Activated CD4-positive, alpha-beta memory T cell treated with anti-CD3 and anti-CD28 coated beads for 36 hours (primary cell): Measurements from ENCODE around the gene TMC6. TPM values are rescaled to one million over a fixed set of nuclear protein-coding genes. Genes with fewer than 3 reads are reported as not detected.

Experiments
- CTCF ChIA-PET: fragments of 350-600 bp; sonication (Branson Sonifier 250); formaldehyde crosslinking; loops from one replicate; lab custom pipeline; 2021; ENCODE audit warnings: antibody characterized with exemption, inconsistent platforms; lab: Charles Lee
- POLR2A ChIA-PET: fragments of 350-600 bp; sonication (Branson Sonifier 250); formaldehyde crosslinking; loops from one replicate; lab custom pipeline; 2021; ENCODE audit warnings: antibody characterized with exemption; lab: Charles Lee
- DNase-seq: peaks from one replicate; pipeline ENCODE4 v3.0.0-alpha.2; 2020
- H3K27ac Mint-ChIP-seq: one replicate; pipeline ENCODE4 v1.8.0; 2021; ENCODE audit warnings: mixed read lengths
- H3K27me3 Mint-ChIP-seq: one replicate; pipeline ENCODE4 v1.8.0; 2021; ENCODE audit warnings: mixed read lengths
- H3K36me3 Mint-ChIP-seq: one replicate; pipeline ENCODE4 v1.8.0; 2021; ENCODE audit warnings: mixed read lengths
- H3K4me1 Mint-ChIP-seq: one replicate; pipeline ENCODE4 v1.8.0; 2021; ENCODE audit warnings: low read depth, mixed read lengths
- H3K4me3 Mint-ChIP-seq: one replicate; pipeline ENCODE4 v1.8.0; 2021; ENCODE audit warnings: mild to moderate bottlenecking, mixed read lengths
- H3K9me3 Mint-ChIP-seq: one replicate; pipeline ENCODE4 v1.8.0; 2021; ENCODE audit warnings: mixed read lengths
- intact Hi-C: fragments of 100-400 bp; cut with micrococcal nuclease; formaldehyde crosslinking; loops from one replicate; pipeline ENCODE4 v1.15.1; 2023
- total RNA-seq, 2 experiments: library from RNA; stranded (reverse); gene quantifications; one replicate each; pipeline ENCODE4 v1.2.3, GENCODE V29; 2021

The TMC6 gene
- total RNA-seq, 2 experiments from 2014 or later = 157 to 162 TPM

GRCh38 chr17:78170692-78171590, 42.4 kb upstream of the TMC6 start:
- H3K4me1 Mint-ChIP-seq = peaks cover 51% of the 10 kb centered on the region
- DNase-seq = no peak
- no peaks in the 10 kb centered on the region for H3K27me3 Mint-ChIP-seq
- ChIA-PET CTCF (interaction anchor here (0.6 kb wide), 1 partner anchor 17 kb away, joined by 3 read pairs; no protein-coding TSS in a partner anchor), POLR2A (no interaction called here)
- peak overlapping the region; percentile 34 for H3K27ac Mint-ChIP-seq
- H3K36me3 Mint-ChIP-seq = peaks cover 33% of the 10 kb centered on the region
- H3K9me3 Mint-ChIP-seq = no peaks in the 10 kb centered on the region
- intact Hi-C loops = no loop called here
- H3K4me3 Mint-ChIP-seq = peak overlapping the region; percentile 14

GRCh38 chr17:78168903-78169793, 40.6 kb upstream of the TMC6 start:
- H3K27ac Mint-ChIP-seq = peak overlapping the region; percentile 74

GRCh38 chr17:78168242-78168902, 39.8 kb upstream of the TMC6 start, which contains the start of gene SYNGR2:
Gene SYNGR2 (plus strand): TSS chr17:78168581. CDS start chr17:78168617, 36 bp downstream.
- peak within 1 kb of the TSS; percentile 74 for H3K27ac Mint-ChIP-seq
- ChIA-PET CTCF (no interaction called here), POLR2A (interaction anchor here (0.6 to 1.3 kb wide), 3 partner anchors 29 to 43 kb away, joined by 3 read pairs; no protein-coding TSS in a partner anchor)
- intact Hi-C loops = loop anchor here (2.0 to 5.0 kb wide), 3 partner anchors 18 to 56 kb away; partner anchors contain the start of genes AFMID, TK1 and TMC8
- no peaks in the 10 kb centered on the region for H3K9me3 Mint-ChIP-seq
- peaks cover 38% of the 10 kb centered on the region for H3K4me1 Mint-ChIP-seq
- DNase-seq = peak; percentile 89
- H3K4me3 Mint-ChIP-seq = peak within 1 kb of the TSS; percentile 72
- H3K27me3 Mint-ChIP-seq = no peaks in the 10 kb centered on the region
- H3K36me3 Mint-ChIP-seq = peaks cover 18% of the 10 kb centered on the region

More at GRCh38 chr17:78168903-78169793, 40.6 kb upstream of the TMC6 start:
- CTCF ChIA-PET = interaction anchor here (0.7 to 1.5 kb wide), 4 partner anchors 9 to 32 kb away, joined by 3 to 7 read pairs (median 4); partner anchors contain the start of gene TK1
- POLR2A ChIA-PET = interaction anchor here (0.6 to 1.3 kb wide), 9 partner anchors 11 to 86 kb away, joined by 3 to 7 read pairs (median 3); partner anchors contain the start of gene TK1
- no peaks in the 10 kb centered on the region for H3K27me3 Mint-ChIP-seq
- intact Hi-C loops = loop anchor here (2.0 to 5.0 kb wide), 3 partner anchors 18 to 56 kb away; partner anchors contain the start of genes AFMID, TK1 and TMC8
- H3K9me3 Mint-ChIP-seq = no peaks in the 10 kb centered on the region
- peak; percentile 72 for DNase-seq
- H3K4me3 Mint-ChIP-seq = peak overlapping the region; percentile 72
- peaks cover 46% of the 10 kb centered on the region for H3K4me1 Mint-ChIP-seq
- H3K36me3 Mint-ChIP-seq = peaks cover 25% of the 10 kb centered on the region

GRCh38 chr17:78166416-78166815, 37.9 kb upstream of the TMC6 start:
- POLR2A ChIA-PET = no interaction called here
- DNase-seq = no peak
- intact Hi-C loops = loop anchor here (5.0 kb wide), 1 partner anchor 34 kb away; the partner anchor contains the start of gene TMC8
- Mint-ChIP-seq H3K4me1 (peaks cover 19% of the 10 kb centered on the region), H3K4me3 (no peak overlapping the region), H3K9me3 (no peaks in the 10 kb centered on the region), H3K27ac (no peak overlapping the region), H3K27me3 (no peaks in the 10 kb centered on the region), H3K36me3 (peaks cover 1% of the 10 kb centered on the region)
- CTCF ChIA-PET = no interaction called here

- peaks cover 10% of the 10 kb centered on the region for H3K4me1 Mint-ChIP-seq
- intact Hi-C loops = loop anchor here (5.0 kb wide), 1 partner anchor 33 kb away; the partner anchor contains the start of gene TMC8
- H3K27me3 Mint-ChIP-seq = no peaks in the 10 kb centered on the region
- H3K36me3 Mint-ChIP-seq = no peaks in the 10 kb centered on the region
- no peak overlapping the region for H3K4me3 Mint-ChIP-seq
- ChIA-PET POLR2A (no interaction called here), CTCF (no interaction called here)
- H3K27ac Mint-ChIP-seq = no peak overlapping the region
- DNase-seq = no peak
- H3K9me3 Mint-ChIP-seq = no peaks in the 10 kb centered on the region
Measured at GRCh38 chr17:78164748-78165607, 36.4 kb upstream of the TMC6 start.

GRCh38 chr17:78163881-78164747, 35.6 kb upstream of the TMC6 start:
- no peak for DNase-seq
- no peaks in the 10 kb centered on the region for H3K27me3 Mint-ChIP-seq
- intact Hi-C loops = no loop called here
- ChIA-PET CTCF (no interaction called here), POLR2A (interaction anchor here (0.8 kb wide), 1 partner anchor 34 kb away, joined by 3 read pairs; no protein-coding TSS in a partner anchor)
- peaks cover 9% of the 10 kb centered on the region for H3K4me1 Mint-ChIP-seq
- H3K4me3 Mint-ChIP-seq = no peak overlapping the region
- no peaks in the 10 kb centered on the region for H3K36me3 Mint-ChIP-seq
- H3K27ac Mint-ChIP-seq = no peak overlapping the region
- no peaks in the 10 kb centered on the region for H3K9me3 Mint-ChIP-seq

- intact Hi-C loops = no loop called here
- DNase-seq = peak; percentile 54
- Mint-ChIP-seq H3K4me1 (peaks cover 9% of the 10 kb centered on the region), H3K27me3 (no peaks in the 10 kb centered on the region), H3K9me3 (no peaks in the 10 kb centered on the region), H3K4me3 (no peak overlapping the region), H3K27ac (peak overlapping the region; percentile 59), H3K36me3 (no peaks in the 10 kb centered on the region)
- POLR2A ChIA-PET = no interaction called here
- CTCF ChIA-PET = no interaction called here
Measured at GRCh38 chr17:78159575-78160158, 31.1 kb upstream of the TMC6 start.

GRCh38 chr17:78154903-78155811, 26.6 kb upstream of the TMC6 start:
- Mint-ChIP-seq H3K27ac (no peak overlapping the region), H3K9me3 (no peaks in the 10 kb centered on the region), H3K36me3 (no peaks in the 10 kb centered on the region), H3K27me3 (no peaks in the 10 kb centered on the region), H3K4me3 (no peak overlapping the region), H3K4me1 (peaks cover 8% of the 10 kb centered on the region)
- DNase-seq = no peak
- CTCF ChIA-PET = no interaction called here
- POLR2A ChIA-PET = interaction anchor here (1.1 kb wide), 1 partner anchor 15 kb away, joined by 5 read pairs; no protein-coding TSS in a partner anchor
- intact Hi-C loops = no loop called here

- H3K27me3 Mint-ChIP-seq = no peaks in the 10 kb centered on the region
Measured at GRCh38 chr17:78151514-78152008, 23.0 kb upstream of the TMC6 start.

More at GRCh38 chr17:78151514-78152008, 23.0 kb upstream of the TMC6 start:
- no peak for DNase-seq
- intact Hi-C loops = no loop called here
- ChIA-PET POLR2A (no interaction called here), CTCF (interaction anchor here (2.9 kb wide), 1 partner anchor 25 kb away, joined by 7 read pairs; no protein-coding TSS in a partner anchor)
- H3K4me1 Mint-ChIP-seq = peaks cover 6% of the 10 kb centered on the region
- no peaks in the 10 kb centered on the region for H3K9me3 Mint-ChIP-seq
- H3K27ac Mint-ChIP-seq = no peak overlapping the region
- no peaks in the 10 kb centered on the region for H3K36me3 Mint-ChIP-seq
- no peak overlapping the region for H3K4me3 Mint-ChIP-seq
